Fibroblast of villous mesenchyme (primary cell): Measurements from ENCODE around the gene ELN. TPM values are rescaled to one million over a fixed set of nuclear protein-coding genes. Genes with fewer than 3 reads are reported as not detected.

Experiments used
- DNase-seq: peaks from one replicate; pipeline ENCODE4 v3.0.0-alpha.2; 2010; ENCODE audit warnings: low read depth
- H3K4me3 ChIP-seq: 2 replicates; pipeline ENCODE4 v1.5.1; 2011; ENCODE audit warnings: low read depth, mild to moderate bottlenecking, low read length
- CTCF ChIP-seq: IDR thresholded peaks from 2 replicates; pipeline ENCODE4 v1.5.1; 2012; ENCODE audit warnings: low read depth, mild to moderate bottlenecking, low read length; ENCODE audit not compliant: insufficient read depth
- total RNA-seq: library from RNA; depleted of rRNA; stranded (reverse); fragments of >200 nt; gene quantifications from 2 replicates; pipeline ENCODE4 v1.2.3, GENCODE V29; 2012

The ELN gene
- total RNA-seq, 1 donor = under 0.01 TPM

GRCh38 chr7:73984481-73985205 lies 43.3 kb upstream of the ELN start:
- no peak for TF ChIP-seq CTCF
- H3K4me3 ChIP-seq = no peak overlapping the region
- no peak for DNase-seq

- H3K4me3 ChIP-seq = no peak overlapping the region
- no peak for DNase-seq
- no peak for TF ChIP-seq CTCF
Observed at GRCh38 chr7:73985737-73986141, 42.2 kb upstream of the ELN start.

GRCh38 chr7:73986158-73986631 lies 41.8 kb upstream of the ELN start:
- H3K4me3 ChIP-seq = no peak overlapping the region
- no peak for TF ChIP-seq CTCF
- peak; percentile 68 for DNase-seq

GRCh38 chr7:73987298-73987697 lies 40.7 kb upstream of the ELN start:
- no peak for TF ChIP-seq CTCF
- DNase-seq = no peak
- no peak overlapping the region for H3K4me3 ChIP-seq

- no peak for DNase-seq
- H3K4me3 ChIP-seq = no peak overlapping the region
- TF ChIP-seq CTCF = no peak
Observed at GRCh38 chr7:73988197-73988596, 39.8 kb upstream of the ELN start.

- no peak for DNase-seq
- no peak for TF ChIP-seq CTCF
- no peak overlapping the region for H3K4me3 ChIP-seq
Observed at GRCh38 chr7:73991522-73992100, 36.4 kb upstream of the ELN start.
